ENCODE measurements around the gene KIF1B. TPM values are rescaled to one million over a fixed set of nuclear protein-coding genes. Genes with fewer than 3 reads are reported as not detected.
A peak's percentile ranks its signal among the peaks of the same experiment; 100 is the strongest.
"Not testable (repeated sequence)": the region's sequence is repeated elsewhere in the genome, so short reads cannot be mapped to it uniquely, and the experiment has no call there.

The KIF1B gene
- total RNA-seq, 3 donors from 2014 or later = 35.6 to 62.2 (median 48.0) TPM

GRCh38 chr1:10415211-10415930, 205.0 kb downstream of the KIF1B start:
- peak; percentile 92 for ATAC-seq
- intact Hi-C loops (cut with DNase I, micrococcal nuclease) = no loop called here
- Histone ChIP-seq H3K9me3 (no peaks in the 10 kb centered on the region), H3K4me1 (ENCODE audit: low read depth) (no peaks in the 10 kb centered on the region), H3K36me3 (ENCODE audit: low read depth) (peaks cover 9% of the 10 kb centered on the region), H3K4me3 (no peak overlapping the region)
- TF ChIP-seq, protein P1, sequence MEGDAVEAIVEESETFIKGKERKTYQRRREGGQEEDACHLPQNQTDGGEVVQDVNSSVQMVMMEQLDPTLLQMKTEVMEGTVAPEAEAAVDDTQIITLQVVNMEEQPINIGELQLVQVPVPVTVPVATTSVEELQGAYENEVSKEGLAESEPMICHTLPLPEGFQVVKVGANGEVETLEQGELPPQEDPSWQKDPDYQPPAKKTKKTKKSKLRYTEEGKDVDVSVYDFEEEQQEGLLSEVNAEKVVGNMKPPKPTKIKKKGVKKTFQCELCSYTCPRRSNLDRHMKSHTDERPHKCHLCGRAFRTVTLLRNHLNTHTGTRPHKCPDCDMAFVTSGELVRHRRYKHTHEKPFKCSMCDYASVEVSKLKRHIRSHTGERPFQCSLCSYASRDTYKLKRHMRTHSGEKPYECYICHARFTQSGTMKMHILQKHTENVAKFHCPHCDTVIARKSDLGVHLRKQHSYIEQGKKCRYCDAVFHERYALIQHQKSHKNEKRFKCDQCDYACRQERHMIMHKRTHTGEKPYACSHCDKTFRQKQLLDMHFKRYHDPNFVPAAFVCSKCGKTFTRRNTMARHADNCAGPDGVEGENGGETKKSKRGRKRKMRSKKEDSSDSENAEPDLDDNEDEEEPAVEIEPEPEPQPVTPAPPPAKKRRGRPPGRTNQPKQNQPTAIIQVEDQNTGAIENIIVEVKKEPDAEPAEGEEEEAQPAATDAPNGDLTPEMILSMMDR (IDR thresholded peaks at IDR 0.05) = no peak
- peak in 1 of 3 donors; percentile 24 for DNase-seq

DNA sequence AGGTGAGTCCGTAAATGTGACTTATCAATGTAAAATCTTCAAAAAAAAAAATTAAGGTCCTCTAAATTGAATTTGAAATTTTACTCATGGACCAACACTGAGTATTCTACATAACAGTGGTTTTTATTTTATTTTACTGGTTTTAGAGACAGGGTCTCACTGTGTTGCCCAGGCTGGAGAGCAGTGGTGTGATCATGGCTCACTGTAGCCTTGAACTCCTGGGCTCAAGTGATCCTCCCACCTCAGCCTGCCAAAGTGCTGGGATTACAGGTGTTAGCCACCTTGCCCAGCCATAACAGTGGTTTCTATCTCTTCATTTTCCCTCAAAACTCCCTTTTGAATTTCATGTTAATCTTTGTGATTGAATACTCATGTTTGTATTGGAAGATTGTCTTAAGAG, 205.6 kb downstream of the KIF1B start:
- H3K4me1 ChIP-seq (ENCODE audit: low read depth); H3K36me3 ChIP-seq (ENCODE audit: low read depth); H3K4me3 ChIP-seq; intact Hi-C loops (cut with DNase I, micrococcal nuclease); ATAC-seq; DNase-seq; H3K9me3 ChIP-seq: not testable (repeated sequence)

DNA sequence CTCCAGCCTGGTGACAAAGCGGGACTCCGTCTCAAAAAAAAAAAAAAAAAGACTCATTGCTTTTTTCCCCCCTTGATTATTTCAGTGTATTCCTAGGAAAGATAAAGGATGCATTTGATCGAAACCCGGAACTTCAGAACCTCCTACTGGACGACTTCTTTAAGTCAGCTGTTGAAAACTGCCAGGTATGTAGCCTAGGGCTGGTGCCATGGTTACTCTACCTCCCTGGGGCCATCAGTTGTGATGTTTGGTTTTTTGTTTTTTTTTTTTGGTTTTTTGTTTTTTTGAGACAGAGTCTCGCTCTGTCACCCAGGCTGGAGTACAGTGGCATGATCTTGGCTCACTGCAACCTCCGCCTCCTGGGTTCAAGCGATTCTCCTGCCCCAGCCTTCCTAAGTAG, 208.4 kb downstream of the KIF1B start:
- intact Hi-C loops (cut with DNase I, micrococcal nuclease); DNase-seq; H3K4me1 ChIP-seq (ENCODE audit: low read depth); H3K36me3 ChIP-seq (ENCODE audit: low read depth); ATAC-seq; H3K9me3 ChIP-seq; H3K4me3 ChIP-seq: not testable (repeated sequence)

DNA sequence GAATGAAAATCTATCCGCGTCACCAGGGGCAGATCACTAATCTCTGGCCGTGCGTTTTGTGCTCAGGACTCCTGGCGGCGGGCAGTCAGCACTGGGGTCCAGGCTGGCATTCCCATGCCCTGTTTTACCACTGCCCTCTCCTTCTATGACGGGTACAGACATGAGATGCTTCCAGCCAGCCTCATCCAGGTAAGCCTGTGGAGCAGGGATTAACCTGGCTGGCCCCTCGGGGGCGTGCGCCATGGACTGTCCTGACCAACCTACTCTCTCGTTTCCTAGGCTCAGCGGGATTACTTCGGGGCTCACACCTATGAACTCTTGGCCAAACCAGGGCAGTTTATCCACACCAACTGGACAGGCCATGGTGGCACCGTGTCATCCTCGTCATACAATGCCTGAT, 209.0 kb downstream of the KIF1B start:
- no peaks in the 10 kb centered on the region for H3K9me3 ChIP-seq
- H3K4me1 ChIP-seq (ENCODE audit: low read depth) = no peaks in the 10 kb centered on the region
- no peak overlapping the region for H3K4me3 ChIP-seq
- no peak for DNase-seq
- TF ChIP-seq, protein P1 (IDR thresholded peaks at IDR 0.05) = no peak
- ATAC-seq = no peak
- no peaks in the 10 kb centered on the region for H3K36me3 ChIP-seq (ENCODE audit: low read depth)
- intact Hi-C loops (cut with DNase I, micrococcal nuclease) = no loop called here

GRCh38 chr1:10421637-10422036, 211.3 kb downstream of the KIF1B start:
- intact Hi-C loops (cut with DNase I, micrococcal nuclease) = loop anchor here in 1 of 2 donors (10.0 kb wide), 1 partner anchor 47 kb away; no protein-coding TSS in a partner anchor
- Histone ChIP-seq H3K4me3 (no peak overlapping the region), H3K9me3 (no peaks in the 10 kb centered on the region), H3K36me3 (ENCODE audit: low read depth) (no peaks in the 10 kb centered on the region), H3K4me1 (ENCODE audit: low read depth) (no peaks in the 10 kb centered on the region)
- DNase-seq (no peak), ATAC-seq (no peak)
- TF ChIP-seq, protein P1 (IDR thresholded peaks at IDR 0.05) = no peak

DNA sequence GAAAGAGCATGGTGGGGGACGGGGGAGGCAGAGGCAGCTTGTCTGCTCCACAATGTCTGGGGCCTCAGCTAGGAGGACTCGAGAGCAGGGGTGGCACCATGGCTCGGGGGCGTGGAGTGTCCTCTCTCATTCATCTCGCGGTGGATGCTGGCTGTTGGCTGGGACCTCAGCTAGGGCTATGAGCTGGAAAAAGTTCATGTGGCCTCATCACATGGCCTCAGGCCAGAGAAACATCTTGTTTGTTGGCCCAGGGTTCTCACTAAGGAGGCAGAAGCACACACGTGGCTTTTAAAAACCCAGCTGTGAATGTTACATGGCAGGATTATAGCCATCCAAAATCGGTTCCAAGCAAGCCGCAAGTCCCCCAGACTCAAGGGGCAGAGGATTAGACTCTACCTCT, 213.7 kb downstream of the KIF1B start:
- no peaks in the 10 kb centered on the region for H3K9me3 ChIP-seq
- TF ChIP-seq, protein P1 (IDR thresholded peaks at IDR 0.05) = no peak
- no peak overlapping the region for H3K4me3 ChIP-seq
- no peaks in the 10 kb centered on the region for H3K4me1 ChIP-seq (ENCODE audit: low read depth)
- H3K36me3 ChIP-seq (ENCODE audit: low read depth) = no peaks in the 10 kb centered on the region
- DNase-seq = peak in 1 of 3 donors; percentile 37
- ATAC-seq = peak; percentile 22
- intact Hi-C loops (cut with DNase I, micrococcal nuclease) = loop anchor here in 1 of 2 donors (10.0 kb wide), 1 partner anchor 49 kb away; no protein-coding TSS in a partner anchor

Measured in mucosa of descending colon (tissue), 3 donors.